GM12878 (cell line): ENCODE measurements around the gene MRPS16. TPM values are rescaled to one million over a fixed set of nuclear protein-coding genes. Genes with fewer than 3 reads are reported as not detected.

Experiments
- CBX3 ChIP-seq: fragments of 200-600 bp; sonication (generic); IDR thresholded peaks from 2 replicates; pipeline ENCODE4 v1.6.1; 2016; ENCODE audit warnings: low read depth, borderline replicate concordance
- DPF2 ChIP-seq: fragments of 450-650 bp; IDR thresholded peaks from 2 replicates; pipeline ENCODE4 v1.6.1; 2017; ENCODE audit warnings: mild to moderate bottlenecking
- EED ChIP-seq: sonication (generic); IDR thresholded peaks from 2 replicates; pipeline ENCODE4 v1.6.1; 2016; ENCODE audit warnings: antibody characterized with exemption, low read depth
- EZH2 ChIP-seq: IDR thresholded peaks from 2 replicates; pipeline ENCODE4 v1.6.1; 2012; ENCODE audit warnings: low read depth, mild to moderate bottlenecking, control low read depth, inconsistent platforms, low read length, borderline replicate concordance; ENCODE audit not compliant: control insufficient read depth
- KAT2A ChIP-seq: conservative IDR thresholded peaks from 2 replicates; pipeline ENCODE4 v1.6.1; 2011; ENCODE audit warnings: low read depth, low read length; ENCODE audit not compliant: control insufficient read depth
- NRF1 ChIP-seq: conservative IDR thresholded peaks from 2 replicates; pipeline ENCODE4 v1.6.1; 2011; ENCODE audit warnings: mild to moderate bottlenecking, low read depth, low read length, improper control_type of control experiment
- SREBF1 ChIP-seq: IDR thresholded peaks from 2 replicates; pipeline ENCODE4 v1.6.1; 2012; ENCODE audit warnings: mild to moderate bottlenecking, low read length
- USF2 ChIP-seq: IDR thresholded peaks from 2 replicates; pipeline ENCODE4 v1.6.1; 2011; ENCODE audit warnings: low read depth, low read length, improper control_type of control experiment, borderline replicate concordance
- polyA plus RNA-seq, 11 experiments: library from polyadenylated mRNA; depleted of rRNA in 4 of 11; unstranded in 6 of 11; stranded (reverse) in 5 of 11; fragments of >200 nt; fragmentation: Nextera tagmentation in 4 of 11; fragmentation: Illumina TruSeq in 1 of 11; extraction: Ambion mirVana in 4 of 11; extraction: Trizol in 1 of 11; gene quantifications; 1 replicate in 1 of 11; 2 replicates in 10 of 11; pipeline versions ENCODE4 v1.2.1 to v1.2.3, GENCODE V29; 2011 to 2016; ENCODE audit warnings: inconsistent platforms in 2 of 11, missing spikeins in 2 of 11, low read depth in 1 of 11
- total RNA-seq, 4 experiments: library from RNA; depleted of rRNA in 3 of 4; stranded (reverse); fragments of >200 nt in 3 of 4; fragmentation: Illumina TruSeq in 1 of 4; extraction: Trizol in 1 of 4; gene quantifications; 2 replicates each; pipeline versions ENCODE4 v1.2.1 to v1.2.3, GENCODE V29; 2013 to 2021
- TF ChIP-seq, protein P1 (sequence below): fragments of 450-650 bp; formaldehyde crosslinking; IDR thresholded peaks from 2 replicates; pipeline ENCODE4 v1.4.0; 2022; ENCODE audit warnings: mild to moderate bottlenecking, moderate library complexity
- TF ChIP-seq, protein P2 (sequence below): IDR thresholded peaks from 2 replicates; pipeline ENCODE4 v1.6.1; 2012; ENCODE audit warnings: mild to moderate bottlenecking, low read depth, low read length
- TF ChIP-seq, protein P3 (sequence below): fragments of 450-650 bp; IDR thresholded peaks from 2 replicates; pipeline ENCODE4 v1.6.1; 2017; ENCODE audit warnings: mild to moderate bottlenecking, moderate library complexity
- TF ChIP-seq, protein P4 (sequence below): fragments of 450-650 bp; IDR thresholded peaks from 2 replicates; pipeline ENCODE4 v1.6.1; 2017; ENCODE audit warnings: antibody characterized with exemption, mild to moderate bottlenecking, moderate library complexity

The MRPS16 gene
- total and polyA plus RNA-seq, 10 of the 15 experiments (the other 5 are each of a cell fraction or from before 2014, with no cell fraction given): 43.4 to 285 (median 103) TPM

DNA sequence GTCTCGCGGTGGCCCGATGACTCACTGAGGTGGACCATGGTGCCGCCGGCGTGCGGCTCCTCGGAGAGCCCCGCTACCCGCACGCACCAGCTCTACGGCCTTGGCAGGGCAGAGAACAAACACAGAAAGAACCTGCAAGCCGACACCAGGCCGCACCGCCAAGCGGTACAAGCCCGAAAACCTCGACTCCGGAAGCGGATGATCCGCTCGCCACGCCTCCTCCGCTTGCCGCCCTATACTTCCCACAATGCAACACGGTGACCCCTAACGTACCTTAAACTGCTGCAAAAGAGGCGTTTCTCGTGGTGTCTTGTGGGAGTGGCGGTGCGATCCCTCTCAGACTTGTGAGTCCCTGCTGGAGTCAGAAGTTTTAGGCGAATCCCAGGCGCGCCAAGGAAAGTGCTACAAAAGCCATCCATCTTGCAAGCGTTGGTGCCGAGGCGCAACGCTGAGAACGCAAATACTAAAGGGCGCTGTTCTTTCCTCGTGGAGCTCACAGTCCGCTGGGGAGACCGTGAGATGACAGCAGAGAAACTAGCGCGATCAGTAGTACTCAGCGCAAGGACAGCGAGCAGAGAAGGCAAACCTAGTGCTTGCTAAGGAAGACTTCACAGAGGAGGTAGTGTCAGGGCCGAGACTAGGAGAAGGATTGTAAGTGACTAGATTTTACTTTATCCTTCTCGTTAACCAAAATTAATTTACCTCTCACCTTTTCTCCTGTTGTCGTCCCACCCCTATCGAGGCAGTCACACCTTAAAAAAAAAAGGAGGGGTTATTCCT, at the start of gene MRPS16 (continued):
- TF ChIP-seq, protein P1, sequence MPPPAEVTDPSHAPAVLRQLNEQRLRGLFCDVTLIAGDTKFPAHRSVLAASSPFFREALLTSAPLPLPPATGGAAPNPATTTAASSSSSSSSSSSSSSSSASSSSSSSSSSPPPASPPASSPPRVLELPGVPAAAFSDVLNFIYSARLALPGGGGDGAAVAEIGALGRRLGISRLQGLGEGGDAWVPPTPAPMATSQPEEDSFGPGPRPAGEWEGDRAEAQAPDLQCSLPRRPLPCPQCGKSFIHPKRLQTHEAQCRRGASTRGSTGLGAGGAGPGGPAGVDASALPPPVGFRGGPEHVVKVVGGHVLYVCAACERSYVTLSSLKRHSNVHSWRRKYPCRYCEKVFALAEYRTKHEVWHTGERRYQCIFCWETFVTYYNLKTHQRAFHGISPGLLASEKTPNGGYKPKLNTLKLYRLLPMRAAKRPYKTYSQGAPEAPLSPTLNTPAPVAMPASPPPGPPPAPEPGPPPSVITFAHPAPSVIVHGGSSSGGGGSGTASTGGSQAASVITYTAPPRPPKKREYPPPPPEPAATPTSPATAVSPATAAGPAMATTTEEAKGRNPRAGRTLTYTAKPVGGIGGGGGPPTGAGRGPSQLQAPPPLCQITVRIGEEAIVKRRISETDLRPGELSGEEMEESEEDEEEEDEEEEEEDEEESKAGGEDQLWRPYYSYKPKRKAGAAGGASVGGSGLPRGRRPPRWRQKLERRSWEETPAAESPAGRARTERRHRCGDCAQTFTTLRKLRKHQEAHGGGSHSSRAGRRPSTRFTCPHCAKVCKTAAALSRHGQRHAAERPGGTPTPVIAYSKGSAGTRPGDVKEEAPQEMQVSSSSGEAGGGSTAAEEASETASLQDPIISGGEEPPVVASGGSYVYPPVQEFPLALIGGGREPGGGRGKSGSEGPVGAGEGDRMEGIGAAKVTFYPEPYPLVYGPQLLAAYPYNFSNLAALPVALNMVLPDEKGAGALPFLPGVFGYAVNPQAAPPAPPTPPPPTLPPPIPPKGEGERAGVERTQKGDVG (CRISPR knock-in tag): no peak
- TF ChIP-seq USF2 (no peak), CBX3 (no peak), NRF1 (no peak), KAT2A (no peak), EED (peak; percentile 68; the same call in 1 of the 2 replicates), EZH2 (no peak), DPF2 (0 out of 2 replicates have a peak, but pooled peaks have one; percentile 13), SREBF1 (no peak)
- TF ChIP-seq, protein P2, sequence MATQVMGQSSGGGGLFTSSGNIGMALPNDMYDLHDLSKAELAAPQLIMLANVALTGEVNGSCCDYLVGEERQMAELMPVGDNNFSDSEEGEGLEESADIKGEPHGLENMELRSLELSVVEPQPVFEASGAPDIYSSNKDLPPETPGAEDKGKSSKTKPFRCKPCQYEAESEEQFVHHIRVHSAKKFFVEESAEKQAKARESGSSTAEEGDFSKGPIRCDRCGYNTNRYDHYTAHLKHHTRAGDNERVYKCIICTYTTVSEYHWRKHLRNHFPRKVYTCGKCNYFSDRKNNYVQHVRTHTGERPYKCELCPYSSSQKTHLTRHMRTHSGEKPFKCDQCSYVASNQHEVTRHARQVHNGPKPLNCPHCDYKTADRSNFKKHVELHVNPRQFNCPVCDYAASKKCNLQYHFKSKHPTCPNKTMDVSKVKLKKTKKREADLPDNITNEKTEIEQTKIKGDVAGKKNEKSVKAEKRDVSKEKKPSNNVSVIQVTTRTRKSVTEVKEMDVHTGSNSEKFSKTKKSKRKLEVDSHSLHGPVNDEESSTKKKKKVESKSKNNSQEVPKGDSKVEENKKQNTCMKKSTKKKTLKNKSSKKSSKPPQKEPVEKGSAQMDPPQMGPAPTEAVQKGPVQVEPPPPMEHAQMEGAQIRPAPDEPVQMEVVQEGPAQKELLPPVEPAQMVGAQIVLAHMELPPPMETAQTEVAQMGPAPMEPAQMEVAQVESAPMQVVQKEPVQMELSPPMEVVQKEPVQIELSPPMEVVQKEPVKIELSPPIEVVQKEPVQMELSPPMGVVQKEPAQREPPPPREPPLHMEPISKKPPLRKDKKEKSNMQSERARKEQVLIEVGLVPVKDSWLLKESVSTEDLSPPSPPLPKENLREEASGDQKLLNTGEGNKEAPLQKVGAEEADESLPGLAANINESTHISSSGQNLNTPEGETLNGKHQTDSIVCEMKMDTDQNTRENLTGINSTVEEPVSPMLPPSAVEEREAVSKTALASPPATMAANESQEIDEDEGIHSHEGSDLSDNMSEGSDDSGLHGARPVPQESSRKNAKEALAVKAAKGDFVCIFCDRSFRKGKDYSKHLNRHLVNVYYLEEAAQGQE: peak; percentile 39; the same call in 1 of the 2 replicates
- TF ChIP-seq, protein P3, sequence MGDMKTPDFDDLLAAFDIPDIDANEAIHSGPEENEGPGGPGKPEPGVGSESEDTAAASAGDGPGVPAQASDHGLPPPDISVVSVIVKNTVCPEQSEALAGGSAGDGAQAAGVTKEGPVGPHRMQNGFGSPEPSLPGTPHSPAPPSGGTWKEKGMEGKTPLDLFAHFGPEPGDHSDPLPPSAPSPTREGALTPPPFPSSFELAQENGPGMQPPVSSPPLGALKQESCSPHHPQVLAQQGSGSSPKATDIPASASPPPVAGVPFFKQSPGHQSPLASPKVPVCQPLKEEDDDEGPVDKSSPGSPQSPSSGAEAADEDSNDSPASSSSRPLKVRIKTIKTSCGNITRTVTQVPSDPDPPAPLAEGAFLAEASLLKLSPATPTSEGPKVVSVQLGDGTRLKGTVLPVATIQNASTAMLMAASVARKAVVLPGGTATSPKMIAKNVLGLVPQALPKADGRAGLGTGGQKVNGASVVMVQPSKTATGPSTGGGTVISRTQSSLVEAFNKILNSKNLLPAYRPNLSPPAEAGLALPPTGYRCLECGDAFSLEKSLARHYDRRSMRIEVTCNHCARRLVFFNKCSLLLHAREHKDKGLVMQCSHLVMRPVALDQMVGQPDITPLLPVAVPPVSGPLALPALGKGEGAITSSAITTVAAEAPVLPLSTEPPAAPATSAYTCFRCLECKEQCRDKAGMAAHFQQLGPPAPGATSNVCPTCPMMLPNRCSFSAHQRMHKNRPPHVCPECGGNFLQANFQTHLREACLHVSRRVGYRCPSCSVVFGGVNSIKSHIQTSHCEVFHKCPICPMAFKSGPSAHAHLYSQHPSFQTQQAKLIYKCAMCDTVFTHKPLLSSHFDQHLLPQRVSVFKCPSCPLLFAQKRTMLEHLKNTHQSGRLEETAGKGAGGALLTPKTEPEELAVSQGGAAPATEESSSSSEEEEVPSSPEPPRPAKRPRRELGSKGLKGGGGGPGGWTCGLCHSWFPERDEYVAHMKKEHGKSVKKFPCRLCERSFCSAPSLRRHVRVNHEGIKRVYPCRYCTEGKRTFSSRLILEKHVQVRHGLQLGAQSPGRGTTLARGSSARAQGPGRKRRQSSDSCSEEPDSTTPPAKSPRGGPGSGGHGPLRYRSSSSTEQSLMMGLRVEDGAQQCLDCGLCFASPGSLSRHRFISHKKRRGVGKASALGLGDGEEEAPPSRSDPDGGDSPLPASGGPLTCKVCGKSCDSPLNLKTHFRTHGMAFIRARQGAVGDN: 0 out of 2 replicates have a peak, but pooled peaks have one; percentile 22
- TF ChIP-seq, protein P4, sequence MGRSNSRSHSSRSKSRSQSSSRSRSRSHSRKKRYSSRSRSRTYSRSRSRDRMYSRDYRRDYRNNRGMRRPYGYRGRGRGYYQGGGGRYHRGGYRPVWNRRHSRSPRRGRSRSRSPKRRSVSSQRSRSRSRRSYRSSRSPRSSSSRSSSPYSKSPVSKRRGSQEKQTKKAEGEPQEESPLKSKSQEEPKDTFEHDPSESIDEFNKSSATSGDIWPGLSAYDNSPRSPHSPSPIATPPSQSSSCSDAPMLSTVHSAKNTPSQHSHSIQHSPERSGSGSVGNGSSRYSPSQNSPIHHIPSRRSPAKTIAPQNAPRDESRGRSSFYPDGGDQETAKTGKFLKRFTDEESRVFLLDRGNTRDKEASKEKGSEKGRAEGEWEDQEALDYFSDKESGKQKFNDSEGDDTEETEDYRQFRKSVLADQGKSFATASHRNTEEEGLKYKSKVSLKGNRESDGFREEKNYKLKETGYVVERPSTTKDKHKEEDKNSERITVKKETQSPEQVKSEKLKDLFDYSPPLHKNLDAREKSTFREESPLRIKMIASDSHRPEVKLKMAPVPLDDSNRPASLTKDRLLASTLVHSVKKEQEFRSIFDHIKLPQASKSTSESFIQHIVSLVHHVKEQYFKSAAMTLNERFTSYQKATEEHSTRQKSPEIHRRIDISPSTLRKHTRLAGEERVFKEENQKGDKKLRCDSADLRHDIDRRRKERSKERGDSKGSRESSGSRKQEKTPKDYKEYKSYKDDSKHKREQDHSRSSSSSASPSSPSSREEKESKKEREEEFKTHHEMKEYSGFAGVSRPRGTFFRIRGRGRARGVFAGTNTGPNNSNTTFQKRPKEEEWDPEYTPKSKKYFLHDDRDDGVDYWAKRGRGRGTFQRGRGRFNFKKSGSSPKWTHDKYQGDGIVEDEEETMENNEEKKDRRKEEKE: no peak
